Stimulated activated CD8-positive, alpha-beta memory T cell treated with anti-CD3 and anti-CD28 coated beads, Interleukin-4, amount 100 ng/mL, for 1 hour (primary cell): ENCODE results near the gene PLXNB1.

Experiments used
- DNase-seq, 2 donors: peaks; one replicate each; pipeline ENCODE4 v3.0.0-alpha.2; 2020; ENCODE audit warnings: low read depth in 2 of 2, low spot score in 1 of 2

PLXNB1 gene

GRCh38 chr3:48419597-48419996, 10.3 kb downstream of the PLXNB1 start:
- no peak for DNase-seq

- no peak for DNase-seq
Observed at GRCh38 chr3:48419149-48419548, 10.7 kb downstream of the PLXNB1 start.

GRCh38 chr3:48418651-48419050, 11.2 kb downstream of the PLXNB1 start:
- no peak for DNase-seq

GRCh38 chr3:48418140-48418539, 11.7 kb downstream of the PLXNB1 start:
- DNase-seq, result no peak

- DNase-seq, result no peak
Observed at GRCh38 chr3:48417529-48418108, 12.3 kb downstream of the PLXNB1 start.

- no peak for DNase-seq
Observed at GRCh38 chr3:48416546-48416945, 13.3 kb downstream of the PLXNB1 start.

GRCh38 chr3:48416091-48416505, 13.8 kb downstream of the PLXNB1 start:
- no peak for DNase-seq

GRCh38 chr3:48415251-48415953, 14.5 kb downstream of the PLXNB1 start:
- no peak for DNase-seq

GRCh38 chr3:48414376-48415250, 15.3 kb downstream of the PLXNB1 start:
- no peak for DNase-seq

- no peak for DNase-seq
Observed at GRCh38 chr3:48413611-48414010, 16.3 kb downstream of the PLXNB1 start.

- DNase-seq, result no peak
Observed at GRCh38 chr3:48413086-48413485, 16.8 kb downstream of the PLXNB1 start.

- DNase-seq, result no peak
Observed at GRCh38 chr3:48412375-48413001, 17.4 kb downstream of the PLXNB1 start.

GRCh38 chr3:48411606-48412374, 18.1 kb downstream of the PLXNB1 start:
- no peak for DNase-seq

GRCh38 chr3:48411041-48411588, 18.8 kb downstream of the PLXNB1 start:
- no peak for DNase-seq

- DNase-seq, result no peak
Observed at GRCh38 chr3:48410205-48411040, 19.5 kb downstream of the PLXNB1 start.

- DNase-seq, result no peak
Observed at GRCh38 chr3:48409291-48410201, 20.3 kb downstream of the PLXNB1 start.

GRCh38 chr3:48408823-48409281, 21.0 kb downstream of the PLXNB1 start:
- DNase-seq, result no peak

- DNase-seq, result no peak
Observed at GRCh38 chr3:48407542-48408099, 22.3 kb downstream of the PLXNB1 start.
